IMR-90 (cell line): ENCODE measurements around the gene PPP1R17. TPM values are rescaled to one million over a fixed set of nuclear protein-coding genes. Genes with fewer than 3 reads are reported as not detected.
A peak's percentile ranks its signal among the peaks of the same experiment; 100 is the strongest.

Experiments
- ATAC-seq: fragments of 200-7000 bp; cut with Tn5 transposase; 2 replicates; pipeline ENCODE4 v1.9.1; 2020; ENCODE audit warnings: low read depth, mild to moderate bottlenecking, moderate library complexity
- BruUV-seq: library from RNA; stranded (reverse); fragments of 400-500 nt; replicated peaks from 2 replicates; lab custom pipeline; 2021; lab: Mats Ljungman, UMichigan
- CTCF ChIA-PET: fragments of 300-600 bp; formaldehyde crosslinking; extraction: SDS; loops from one replicate; lab custom pipeline; 2021; ENCODE audit warnings: antibody characterized with exemption; lab: Yijun Ruan, JAX
- POLR2A ChIA-PET: fragments of 300-600 bp; sonication (Branson Sonifier 250); formaldehyde crosslinking; loops from one replicate; lab custom pipeline; 2022; ENCODE audit warnings: antibody characterized with exemption; ENCODE audit not compliant: unreplicated experiment; lab: Charles Lee
- DNase-seq: peaks from one replicate; pipeline ENCODE4 v3.0.0; 2013
- H2AFZ ChIP-seq: replicated peaks from 2 replicates; pipeline ENCODE3; 2013; ENCODE audit warnings: low read length, mild to moderate bottlenecking; ENCODE audit not compliant: poor library complexity
- H2AK5ac ChIP-seq: 2 replicates; pipeline ENCODE4 v1.6.1; 2013; ENCODE audit warnings: low read depth, low read length, inconsistent platforms
- H2AK9ac ChIP-seq: replicated peaks from 2 replicates; pipeline ENCODE3; 2013; ENCODE audit warnings: mild to moderate bottlenecking, low read depth, low read length, moderate library complexity; ENCODE audit not compliant: poor library complexity
- H2BK120ac ChIP-seq: 2 replicates; pipeline ENCODE4 v1.6.1; 2013; ENCODE audit warnings: low read depth, low read length, inconsistent platforms
- H2BK15ac ChIP-seq: 3 replicates; pipeline ENCODE4 v1.6.1; 2013; ENCODE audit warnings: low read depth, low read length, inconsistent platforms
- H2BK20ac ChIP-seq: 2 replicates; pipeline ENCODE4 v1.6.1; 2013; ENCODE audit warnings: low read depth, mild to moderate bottlenecking, inconsistent platforms, low read length, moderate library complexity
- H2BK5ac ChIP-seq: 2 replicates; pipeline ENCODE4 v1.6.1; 2013; ENCODE audit warnings: mild to moderate bottlenecking, low read depth, low read length, inconsistent platforms; ENCODE audit not compliant: poor library complexity, severe bottlenecking
- H3K14ac ChIP-seq: replicated peaks from 2 replicates; pipeline ENCODE4 v1.6.1; 2013; ENCODE audit warnings: low read depth, low read length, inconsistent platforms
- H3K18ac ChIP-seq: 2 replicates; pipeline ENCODE4 v1.6.1; 2013; ENCODE audit warnings: low read depth, low read length, control low read depth
- H3K23ac ChIP-seq: 2 replicates; pipeline ENCODE4 v1.6.1; 2013; ENCODE audit warnings: low read depth, low read length, inconsistent platforms
- H3K27ac ChIP-seq: 2 replicates; pipeline ENCODE4 v1.5.1; 2013; ENCODE audit warnings: mild to moderate bottlenecking, control low read depth, low read length; ENCODE audit not compliant: insufficient read depth
- H3K27me3 ChIP-seq: 2 replicates; pipeline ENCODE4 v1.6.1; 2013; ENCODE audit warnings: low read length; ENCODE audit not compliant: control insufficient read depth, insufficient read depth
- H3K36me3 ChIP-seq: 2 replicates; pipeline ENCODE4 v1.6.1; 2013; ENCODE audit warnings: low read length, mixed read lengths; ENCODE audit not compliant: control insufficient read depth, insufficient read depth
- H3K4ac ChIP-seq: 2 replicates; pipeline ENCODE4 v1.6.1; 2013; ENCODE audit warnings: low read depth, low read length, inconsistent platforms
- H3K4me1 ChIP-seq: 2 replicates; pipeline ENCODE4 v1.6.1; 2013; ENCODE audit warnings: low read length, mixed read lengths; ENCODE audit not compliant: control insufficient read depth, insufficient read depth
- H3K4me2 ChIP-seq: 2 replicates; pipeline ENCODE4 v1.6.1; 2013; ENCODE audit warnings: low read depth, mild to moderate bottlenecking, control low read depth, low read length, moderate library complexity
- H3K4me3 ChIP-seq: 2 replicates; pipeline ENCODE4 v1.5.1; 2013; ENCODE audit warnings: low read depth, mild to moderate bottlenecking, control low read depth, low read length, moderate library complexity; ENCODE audit not compliant: insufficient read depth
- H3K56ac ChIP-seq: 2 replicates; pipeline ENCODE4 v1.6.1; 2013; ENCODE audit warnings: low read length, inconsistent platforms; ENCODE audit not compliant: insufficient read depth; ENCODE audit errors: extremely low read depth
- H3K79me1 ChIP-seq, 2 experiments: 2 replicates each; pipeline ENCODE4 v1.6.1; 2013; ENCODE audit warnings: low read length in 2 of 2, inconsistent platforms in 1 of 2, low read depth in 1 of 2
- H3K9ac ChIP-seq: 2 replicates; pipeline ENCODE4 v1.6.1; 2013; ENCODE audit warnings: low read depth, low read length, control low read depth
- H3K9me1 ChIP-seq: 2 replicates; pipeline ENCODE4 v1.6.1; 2013; ENCODE audit warnings: low read length, inconsistent platforms; ENCODE audit not compliant: insufficient read depth
- H3K9me3 ChIP-seq: 2 replicates; pipeline ENCODE4 v1.6.1; 2013; ENCODE audit warnings: low read length; ENCODE audit not compliant: control insufficient read depth, insufficient read depth
- H4K20me1 ChIP-seq: 2 replicates; pipeline ENCODE4 v1.6.1; 2013; ENCODE audit warnings: low read length, inconsistent platforms; ENCODE audit not compliant: insufficient read depth
- H4K5ac ChIP-seq: 2 replicates; pipeline ENCODE4 v1.6.1; 2013; ENCODE audit warnings: mild to moderate bottlenecking, low read depth, low read length, control low read depth
- H4K8ac ChIP-seq, 2 experiments: 2 replicates each; pipeline ENCODE4 v1.6.1; 2013; ENCODE audit warnings: low read depth in 2 of 2, low read length in 2 of 2, control low read depth in 1 of 2, inconsistent platforms in 1 of 2
- H4K91ac ChIP-seq: 2 replicates; pipeline ENCODE4 v1.6.1; 2013; ENCODE audit warnings: low read depth, low read length, inconsistent platforms; ENCODE audit not compliant: insufficient read depth
- FOS ChIP-seq: fragments of 150-350 bp; IDR thresholded peaks from 2 replicates; pipeline ENCODE4 v1.6.1; 2016; ENCODE audit warnings: low read depth, low read length
- RAD21 ChIP-seq: IDR thresholded peaks from 2 replicates; pipeline ENCODE4 v1.6.1; 2012; ENCODE audit warnings: low read length, improper control_type of control experiment
- SMC3 ChIP-seq: fragments of 150-350 bp; IDR thresholded peaks from 2 replicates; pipeline ENCODE4 v1.6.1; 2016; ENCODE audit warnings: low read depth, mild to moderate bottlenecking, antibody characterized with exemption, low read length, moderate library complexity
- USF2 ChIP-seq: fragments of 150-350 bp; IDR thresholded peaks from 2 replicates; pipeline ENCODE4 v1.6.1; 2017; ENCODE audit warnings: mild to moderate bottlenecking, antibody characterized with exemption, low read length, low read depth
- WGBS, 2 experiments: methylation state at CpG; one replicate each; pipeline versions ENCODE4 v1.1.5 to v1.1.7; 2013; ENCODE audit warnings: missing lambda C conversion rate in 2 of 2; ENCODE audit not compliant: insufficient read length in 1 of 2; ENCODE audit errors: extremely low coverage in 2 of 2; 5-methylcytosine and 5-hydroxymethylcytosine counted together
- dilution Hi-C: fragments of 300-500 bp; cut with HindIII; formaldehyde crosslinking; loops from one replicate; pipeline ENCODE4 v1.14.3; 2018; ENCODE audit warnings: low sequenced_read_pairs; ENCODE audit not compliant: unreplicated experiment
- in situ Hi-C: fragments of 300-500 bp; cut with MboI; formaldehyde crosslinking; loops from 3 replicates; pipeline ENCODE4 v1.14.3; 2019; ENCODE audit warnings: low sequenced_read_pairs, inconsistent platforms, mixed read lengths
- intact Hi-C: fragments of 100-400 bp; cut with micrococcal nuclease; formaldehyde crosslinking; loops from 2 replicates; pipeline ENCODE4 v1.10.0; 2022
- polyA plus RNA-seq, 3 experiments: library from polyadenylated mRNA; depleted of rRNA; stranded (reverse); fragments of >200 nt; gene quantifications; 2 replicates each; pipeline ENCODE4 v1.2.3, GENCODE V29; 2012; ENCODE audit warnings: low replicate concordance in 1 of 3
- total RNA-seq: library from RNA; depleted of rRNA; stranded (reverse); fragments of >200 nt; gene quantifications from 2 replicates; pipeline ENCODE4 v1.2.3, GENCODE V29; 2012
- TF ChIP-seq, protein P1 (sequence below): conservative IDR thresholded peaks from 2 replicates; pipeline ENCODE4 v1.5.1; 2012; ENCODE audit warnings: mild to moderate bottlenecking, low read depth, low read length, improper control_type of control experiment
- TF ChIP-seq, protein P2 (sequence below): fragments of 150-350 bp; IDR thresholded peaks from 2 replicates; pipeline ENCODE4 v1.6.1; 2016; ENCODE audit warnings: low read depth, mild to moderate bottlenecking, low read length, moderate library complexity, borderline replicate concordance

PPP1R17 gene
- total and polyA plus RNA-seq, 2 of the 4 experiments (the other 2 are of a cell fraction): not detected

GRCh38 chr7:31648288-31648687, 38.7 kb upstream of the PPP1R17 start:
- Histone ChIP-seq H2AK9ac (no peak overlapping the region), H2BK15ac (no peak overlapping the region), H4K91ac (no peak overlapping the region), H3K56ac (no peak overlapping the region), H3K14ac (no peak overlapping the region), H3K9me1 (no peaks in the 10 kb centered on the region), H2BK5ac (no peak overlapping the region), H3K18ac (no peak overlapping the region), H2AK5ac (no peak overlapping the region), H3K36me3 (no peaks in the 10 kb centered on the region), H4K20me1 (no peaks in the 10 kb centered on the region), H3K4ac (no peak overlapping the region), H3K4me2 (no peak overlapping the region), H3K9ac (no peak overlapping the region), H3K23ac (no peak overlapping the region), H4K8ac (no peak overlapping the region), H3K9me3 (no peaks in the 10 kb centered on the region), H3K79me1 (no peaks in the 10 kb centered on the region), H3K4me1 (no peaks in the 10 kb centered on the region), H3K27ac (no peak overlapping the region), H3K4me3 (no peak overlapping the region), H4K5ac (no peak overlapping the region), H2BK120ac (no peak overlapping the region), H3K27me3 (no peaks in the 10 kb centered on the region; the same call in 1 of the 2 replicates), H2BK20ac (no peak overlapping the region), H2AFZ (no peak overlapping the region)
- no TSS peak for BruUV-seq
- TF ChIP-seq, protein P1, sequence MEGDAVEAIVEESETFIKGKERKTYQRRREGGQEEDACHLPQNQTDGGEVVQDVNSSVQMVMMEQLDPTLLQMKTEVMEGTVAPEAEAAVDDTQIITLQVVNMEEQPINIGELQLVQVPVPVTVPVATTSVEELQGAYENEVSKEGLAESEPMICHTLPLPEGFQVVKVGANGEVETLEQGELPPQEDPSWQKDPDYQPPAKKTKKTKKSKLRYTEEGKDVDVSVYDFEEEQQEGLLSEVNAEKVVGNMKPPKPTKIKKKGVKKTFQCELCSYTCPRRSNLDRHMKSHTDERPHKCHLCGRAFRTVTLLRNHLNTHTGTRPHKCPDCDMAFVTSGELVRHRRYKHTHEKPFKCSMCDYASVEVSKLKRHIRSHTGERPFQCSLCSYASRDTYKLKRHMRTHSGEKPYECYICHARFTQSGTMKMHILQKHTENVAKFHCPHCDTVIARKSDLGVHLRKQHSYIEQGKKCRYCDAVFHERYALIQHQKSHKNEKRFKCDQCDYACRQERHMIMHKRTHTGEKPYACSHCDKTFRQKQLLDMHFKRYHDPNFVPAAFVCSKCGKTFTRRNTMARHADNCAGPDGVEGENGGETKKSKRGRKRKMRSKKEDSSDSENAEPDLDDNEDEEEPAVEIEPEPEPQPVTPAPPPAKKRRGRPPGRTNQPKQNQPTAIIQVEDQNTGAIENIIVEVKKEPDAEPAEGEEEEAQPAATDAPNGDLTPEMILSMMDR: peak; percentile 27; the same call in 1 of the 2 replicates
- TF ChIP-seq, protein P2, sequence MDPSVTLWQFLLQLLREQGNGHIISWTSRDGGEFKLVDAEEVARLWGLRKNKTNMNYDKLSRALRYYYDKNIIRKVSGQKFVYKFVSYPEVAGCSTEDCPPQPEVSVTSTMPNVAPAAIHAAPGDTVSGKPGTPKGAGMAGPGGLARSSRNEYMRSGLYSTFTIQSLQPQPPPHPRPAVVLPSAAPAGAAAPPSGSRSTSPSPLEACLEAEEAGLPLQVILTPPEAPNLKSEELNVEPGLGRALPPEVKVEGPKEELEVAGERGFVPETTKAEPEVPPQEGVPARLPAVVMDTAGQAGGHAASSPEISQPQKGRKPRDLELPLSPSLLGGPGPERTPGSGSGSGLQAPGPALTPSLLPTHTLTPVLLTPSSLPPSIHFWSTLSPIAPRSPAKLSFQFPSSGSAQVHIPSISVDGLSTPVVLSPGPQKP: no peak
- TF ChIP-seq FOS (no peak), USF2 (no peak), RAD21 (peak; percentile 23; the same call in 1 of the 2 replicates), SMC3 (peak; percentile 33; the same call in 1 of the 2 replicates)
- no peak for ATAC-seq
- WGBS, 2 experiments: no CpG with 5 or more reads among the region's 1 CpG
- in situ Hi-C loops (no loop called here), dilution Hi-C loops (no loop called here), intact Hi-C loops (loop anchor here (1.0 kb wide), 2 partner anchors 88 to 556 kb away; no protein-coding TSS in a partner anchor)
- ChIA-PET POLR2A (no interaction called here), CTCF (no interaction called here)
- DNase-seq: peak; percentile 1
